HUES64 (cell line): Measurements from ENCODE around the gene EXT2.

Source experiments
- H3K27ac ChIP-seq: 2 replicates; pipeline ENCODE4 v1.7.0; 2013; ENCODE audit warnings: low read depth, low read length, inconsistent platforms
- H3K27me3 ChIP-seq: 2 replicates; pipeline ENCODE4 v1.6.1; 2013; ENCODE audit warnings: mild to moderate bottlenecking, low read length; ENCODE audit not compliant: insufficient read depth
- H3K36me3 ChIP-seq: 2 replicates; pipeline ENCODE4 v1.6.1; 2013; ENCODE audit warnings: mild to moderate bottlenecking, low read length; ENCODE audit not compliant: insufficient read depth
- H3K4me1 ChIP-seq: 2 replicates; pipeline ENCODE4 v1.6.1; 2013; ENCODE audit warnings: mild to moderate bottlenecking, low read length, moderate library complexity; ENCODE audit not compliant: insufficient read depth
- H3K4me3 ChIP-seq: 2 replicates; pipeline ENCODE4 v1.5.1; 2013; ENCODE audit warnings: mild to moderate bottlenecking, low read length, moderate library complexity
- H3K9ac ChIP-seq: 2 replicates; pipeline ENCODE4 v1.6.1; 2013; ENCODE audit warnings: mild to moderate bottlenecking, low read depth, low read length
- H3K9me3 ChIP-seq: 2 replicates; pipeline ENCODE4 v1.6.1; 2013; ENCODE audit warnings: low read depth, low read length; ENCODE audit not compliant: insufficient read depth
- WGBS: fragments of 150-250, 120-280 bp; methylation state at CpG from one replicate; pipeline ENCODE4 v1.1.7; 2013; ENCODE audit warnings: missing lambda C conversion rate; 5-methylcytosine and 5-hydroxymethylcytosine counted together

EXT2 gene

DNA sequence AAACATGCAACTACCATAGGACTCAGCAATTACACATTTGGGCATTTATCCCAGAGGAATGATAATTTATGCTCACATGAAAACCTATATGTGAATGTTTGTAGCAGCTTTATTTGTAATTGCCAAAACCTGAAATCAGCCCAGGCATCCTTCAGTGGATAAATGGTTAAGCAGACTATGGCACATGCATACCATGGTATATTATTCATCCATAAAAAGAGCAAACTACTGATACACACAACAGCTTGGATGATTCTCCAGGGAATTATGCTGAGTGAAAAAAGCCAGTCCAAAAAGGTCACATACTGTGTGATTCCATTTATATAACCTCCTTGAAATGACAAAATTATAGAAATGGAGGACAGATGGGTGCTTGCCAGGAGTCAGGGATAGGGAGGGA lies 127.8 kb downstream of the EXT2 start:
- no peaks in the 10 kb centered on the region for H3K9me3 ChIP-seq

DNA sequence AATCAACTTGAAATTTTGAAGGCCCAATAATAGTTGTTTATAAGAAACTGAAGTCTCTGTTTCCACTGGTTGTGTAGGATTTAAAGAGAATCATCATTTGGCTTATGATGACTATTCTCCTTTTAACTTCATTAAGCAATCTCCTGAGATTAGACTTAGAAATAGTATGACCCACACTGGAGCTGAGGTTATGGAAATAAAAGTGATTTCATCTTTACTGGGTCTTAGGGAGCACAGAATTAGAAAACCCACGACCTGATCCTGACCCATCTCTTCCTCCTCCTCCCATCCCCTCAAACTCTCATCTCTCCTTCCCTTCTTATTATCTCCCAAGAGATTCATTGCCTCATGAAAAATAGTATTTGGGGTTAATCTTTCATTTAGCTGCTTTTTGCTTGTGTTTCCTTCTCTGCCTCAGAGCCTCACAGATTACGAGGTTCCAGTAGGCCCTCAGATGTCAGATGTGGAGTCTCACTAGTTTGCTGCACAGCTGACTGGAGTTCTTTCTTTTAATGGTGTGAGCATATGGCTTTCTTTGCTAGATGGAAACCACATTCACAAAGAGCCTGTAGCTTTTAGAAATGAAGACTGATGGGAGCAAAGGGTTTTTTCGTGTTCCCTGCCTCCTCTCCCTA lies 129.5 kb downstream of the EXT2 start:
- Histone ChIP-seq H3K9ac (no peak overlapping the region), H3K4me1 (no peaks in the 10 kb centered on the region), H3K4me3 (no peak overlapping the region), H3K27me3 (no peaks in the 10 kb centered on the region), H3K27ac (no peak overlapping the region), H3K9me3 (no peaks in the 10 kb centered on the region), H3K36me3 (no peaks in the 10 kb centered on the region)
- WGBS = 94% methylated on average over 3 of the region's 3 CpGs

More for the DNA sequence above, 127.8 kb downstream of the EXT2 start:
- Histone ChIP-seq H3K4me1 (no peaks in the 10 kb centered on the region), H3K9ac (no peak overlapping the region), H3K4me3 (no peak overlapping the region), H3K36me3 (no peaks in the 10 kb centered on the region), H3K27ac (no peak overlapping the region), H3K27me3 (no peaks in the 10 kb centered on the region)

DNA sequence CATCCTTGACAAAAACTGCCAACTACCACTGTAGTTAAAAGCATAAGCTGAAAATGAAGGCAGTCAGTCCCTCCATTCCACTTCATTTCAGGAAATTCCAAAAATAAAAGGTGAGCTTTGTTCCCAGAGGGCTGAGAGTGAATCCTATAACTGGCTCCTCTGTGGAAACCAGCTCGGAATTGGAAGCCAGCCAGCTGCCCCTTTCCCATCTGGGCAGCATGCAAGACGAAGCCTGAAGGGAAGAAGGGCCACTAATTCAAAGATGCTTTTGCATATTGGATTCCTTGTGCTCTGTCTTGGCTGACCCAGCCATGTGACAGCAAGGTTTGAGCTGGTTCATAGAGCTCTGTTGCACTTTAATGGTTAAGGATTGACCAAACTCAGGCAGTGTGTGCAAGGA lies 131.0 kb downstream of the EXT2 start:
- Histone ChIP-seq H3K9ac (no peak overlapping the region), H3K36me3 (no peaks in the 10 kb centered on the region), H3K27me3 (no peaks in the 10 kb centered on the region), H3K27ac (no peak overlapping the region), H3K9me3 (no peaks in the 10 kb centered on the region), H3K4me3 (no peak overlapping the region), H3K4me1 (no peaks in the 10 kb centered on the region)
- 88% methylated on average over 2 of the region's 2 CpGs for WGBS

DNA sequence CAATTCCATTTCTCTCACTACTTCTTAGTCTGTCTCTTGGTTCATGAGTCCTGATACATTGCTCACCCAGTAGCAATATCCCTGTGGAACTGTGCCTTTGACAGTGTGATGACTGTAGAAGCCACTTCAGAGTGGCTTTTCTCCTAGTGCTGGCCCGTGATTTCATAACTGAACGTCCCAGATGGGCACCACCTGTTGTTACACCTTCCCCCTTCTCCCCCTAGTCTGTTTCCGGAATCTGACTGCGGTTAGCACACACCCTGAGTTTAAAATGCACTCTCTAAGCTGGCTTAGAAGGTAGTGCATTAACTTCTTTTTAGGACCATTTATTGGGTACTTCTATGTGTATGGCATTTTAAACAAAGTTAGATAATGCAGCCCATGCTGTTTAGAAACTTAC lies 131.5 kb downstream of the EXT2 start:
- H3K27ac ChIP-seq = no peak overlapping the region
- no peaks in the 10 kb centered on the region for H3K36me3 ChIP-seq
- H3K4me3 ChIP-seq = no peak overlapping the region
- no peaks in the 10 kb centered on the region for H3K27me3 ChIP-seq
- H3K9ac ChIP-seq = no peak overlapping the region
- 95% methylated on average over 3 of the region's 4 CpGs for WGBS
- no peaks in the 10 kb centered on the region for H3K9me3 ChIP-seq
- H3K4me1 ChIP-seq = no peaks in the 10 kb centered on the region

DNA sequence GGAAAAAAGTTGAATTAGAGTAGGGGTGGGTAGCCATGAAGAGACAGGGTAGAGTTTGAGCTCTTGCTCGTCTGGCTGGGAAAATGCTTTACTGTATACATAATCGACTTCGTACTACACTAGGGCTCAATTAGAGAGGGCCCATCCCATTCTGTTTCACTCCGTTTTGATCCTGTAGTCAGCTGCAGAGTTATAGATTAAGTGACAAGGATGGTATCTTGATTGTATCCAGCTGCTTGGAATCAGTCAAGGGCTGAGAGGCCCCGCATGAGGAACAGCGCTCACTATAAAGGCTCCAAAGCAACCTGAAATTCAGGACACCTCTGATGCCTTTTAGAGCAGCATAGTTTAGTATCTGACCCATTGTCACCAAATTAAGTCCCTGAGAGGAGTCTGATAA lies 132.9 kb downstream of the EXT2 start:
- 91% methylated on average over 6 of the region's 6 CpGs for WGBS

DNA sequence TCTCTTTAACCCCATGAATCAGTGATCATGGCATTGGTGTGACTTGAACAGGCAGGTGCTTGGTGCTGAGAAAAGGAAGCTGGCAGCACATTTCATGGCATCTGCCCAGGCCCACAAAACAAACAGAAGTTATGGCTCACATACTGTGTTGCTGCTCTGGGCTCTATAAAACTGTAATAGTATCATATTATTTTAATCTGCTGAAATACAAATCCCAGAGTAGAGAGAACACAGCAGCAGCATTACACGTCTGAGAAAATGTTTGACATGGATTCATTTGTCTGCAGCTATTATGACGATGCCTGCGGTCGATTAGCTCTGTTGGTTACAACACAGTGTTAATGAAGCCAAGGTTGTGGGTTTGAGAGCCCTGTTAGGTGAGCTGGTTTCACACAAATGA lies 133.6 kb downstream of the EXT2 start:
- Histone ChIP-seq H3K4me1 (no peaks in the 10 kb centered on the region), H3K4me3 (no peak overlapping the region), H3K27ac (no peak overlapping the region), H3K27me3 (no peaks in the 10 kb centered on the region), H3K9ac (no peak overlapping the region), H3K36me3 (no peaks in the 10 kb centered on the region), H3K9me3 (no peaks in the 10 kb centered on the region)
- WGBS = 94% methylated on average over 4 of the region's 4 CpGs

More for the DNA sequence above, 132.9 kb downstream of the EXT2 start:
- no peaks in the 10 kb centered on the region for H3K36me3 ChIP-seq
- H3K4me1 ChIP-seq = no peaks in the 10 kb centered on the region
- H3K27ac ChIP-seq = no peak overlapping the region
- H3K9ac ChIP-seq = no peak overlapping the region
- no peak overlapping the region for H3K4me3 ChIP-seq
- H3K9me3 ChIP-seq = no peaks in the 10 kb centered on the region
- H3K27me3 ChIP-seq = no peaks in the 10 kb centered on the region

DNA sequence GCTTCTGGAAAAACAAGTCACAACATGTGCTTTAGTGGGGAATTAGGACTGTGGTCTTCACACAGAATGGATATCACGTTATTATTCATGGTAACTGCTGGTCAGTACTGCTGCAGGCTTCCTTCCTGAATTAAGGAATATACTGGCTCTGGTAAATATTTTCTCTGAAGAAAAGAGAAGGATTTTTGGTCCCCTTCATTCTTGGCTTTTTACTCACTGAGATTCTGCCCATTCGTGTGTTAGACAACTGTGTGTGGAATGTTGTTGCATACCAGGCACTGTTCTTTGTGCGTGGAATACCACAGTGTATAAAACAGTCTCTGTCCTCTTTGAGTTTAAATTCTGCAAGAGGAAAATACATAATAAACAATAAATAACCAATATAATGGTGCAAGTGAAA lies 134.1 kb downstream of the EXT2 start:
- Histone ChIP-seq H3K4me1 (no peaks in the 10 kb centered on the region), H3K9me3 (no peaks in the 10 kb centered on the region), H3K9ac (no peak overlapping the region), H3K27ac (no peak overlapping the region), H3K4me3 (no peak overlapping the region), H3K27me3 (no peaks in the 10 kb centered on the region), H3K36me3 (no peaks in the 10 kb centered on the region)
- WGBS = 92% methylated on average over 3 of the region's 3 CpGs

DNA sequence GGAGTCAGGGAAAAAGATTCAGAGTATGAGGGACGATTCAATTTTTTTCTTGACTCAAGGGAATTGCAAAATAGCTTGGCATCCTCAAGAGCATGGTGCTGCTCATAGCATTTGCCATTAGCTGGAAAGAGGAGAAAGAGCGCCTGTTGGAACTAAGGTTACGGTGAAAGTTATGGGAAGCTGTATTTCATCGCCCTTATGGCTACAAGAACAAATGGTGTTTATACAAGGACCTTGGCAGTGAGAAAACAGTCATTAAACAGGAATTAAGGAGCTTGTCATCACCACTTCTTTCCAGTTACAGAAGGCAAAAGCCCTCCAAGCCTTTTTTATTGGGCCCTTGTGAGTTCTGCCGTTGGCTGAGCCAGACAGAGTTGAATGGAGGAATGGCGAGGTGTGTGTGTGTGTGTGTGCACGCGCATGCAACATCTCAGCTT lies 140.3 kb downstream of the EXT2 start:
- H3K4me3 ChIP-seq = no peak overlapping the region
- WGBS = 92% methylated on average over 8 of the region's 8 CpGs
- no peaks in the 10 kb centered on the region for H3K4me1 ChIP-seq
- no peaks in the 10 kb centered on the region for H3K9me3 ChIP-seq
- peaks cover 11% of the 10 kb centered on the region for H3K36me3 ChIP-seq
- H3K9ac ChIP-seq = no peak overlapping the region
- no peaks in the 10 kb centered on the region for H3K27me3 ChIP-seq
- no peak overlapping the region for H3K27ac ChIP-seq

DNA sequence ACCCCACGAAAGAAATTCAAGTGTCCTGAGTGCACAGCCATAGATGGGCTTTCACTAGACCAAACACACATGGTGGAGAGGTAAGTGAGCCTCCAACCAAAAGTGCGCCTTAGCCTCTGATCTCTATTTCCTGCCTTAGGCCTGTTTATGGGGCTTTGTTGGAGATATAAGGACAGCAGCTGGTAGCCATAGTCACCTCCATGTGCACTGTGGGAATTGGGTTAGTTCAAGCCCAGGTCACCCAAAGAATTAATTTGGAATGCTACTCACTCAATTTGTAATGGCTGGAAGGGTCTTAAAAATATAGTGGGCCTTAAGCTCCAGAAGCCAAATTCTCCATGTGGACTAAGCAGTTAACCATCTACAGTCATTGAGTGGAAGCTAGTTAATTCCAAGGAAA lies 140.8 kb downstream of the EXT2 start:
- H3K9me3 ChIP-seq = no peaks in the 10 kb centered on the region
- no peak overlapping the region for H3K27ac ChIP-seq
- no peak overlapping the region for H3K9ac ChIP-seq
- H3K27me3 ChIP-seq = no peaks in the 10 kb centered on the region
- H3K36me3 ChIP-seq = peaks cover 11% of the 10 kb centered on the region
- WGBS = 93% methylated on average over 2 of the region's 2 CpGs
- no peaks in the 10 kb centered on the region for H3K4me1 ChIP-seq
- H3K4me3 ChIP-seq = no peak overlapping the region

DNA sequence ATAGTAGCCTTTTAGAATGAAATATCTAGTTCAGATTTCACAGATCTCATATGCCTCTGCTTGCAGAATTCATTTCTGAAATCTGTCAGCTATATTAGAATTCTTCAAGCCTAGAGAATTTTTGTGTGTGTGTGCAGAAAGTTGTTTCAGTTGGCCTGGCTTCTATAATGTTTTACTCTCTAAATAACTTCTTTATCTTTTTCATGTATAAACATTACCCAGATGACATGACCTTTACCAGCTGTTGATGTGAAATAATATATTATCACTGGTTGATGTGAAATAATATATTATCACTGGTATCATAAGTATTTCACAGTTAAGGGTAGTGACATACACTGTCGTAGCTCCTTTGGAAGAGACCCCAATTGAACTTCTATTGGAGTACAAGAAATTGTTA lies 141.7 kb downstream of the EXT2 start:
- H3K27ac ChIP-seq = no peak overlapping the region
- H3K9ac ChIP-seq = no peak overlapping the region
- no peaks in the 10 kb centered on the region for H3K27me3 ChIP-seq
- WGBS = 100% methylated on average over 1 of the region's 1 CpG
- peaks cover 6% of the 10 kb centered on the region; the same call in 1 of the 2 replicates for H3K4me1 ChIP-seq
- no peaks in the 10 kb centered on the region for H3K9me3 ChIP-seq
- no peak overlapping the region for H3K4me3 ChIP-seq
- peaks cover 11% of the 10 kb centered on the region for H3K36me3 ChIP-seq

DNA sequence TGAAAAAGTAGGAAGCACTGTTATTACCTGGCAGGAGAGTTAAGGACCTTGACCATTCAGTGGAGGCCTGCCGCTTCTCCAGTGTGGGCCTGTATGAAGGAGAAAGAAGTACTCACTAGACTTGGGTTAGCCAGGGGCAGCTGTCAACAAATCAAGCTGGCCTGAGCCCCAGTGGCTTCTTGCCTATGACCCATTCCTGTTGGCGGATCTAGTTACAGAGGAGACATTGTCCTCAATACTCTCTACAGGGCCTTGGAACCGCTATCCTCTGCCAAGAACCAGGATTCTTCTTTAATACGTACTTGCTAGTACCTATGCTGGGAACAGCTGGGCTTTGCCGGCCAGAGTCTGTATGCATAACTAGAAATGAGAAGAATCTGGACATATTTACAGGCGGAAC lies 146.4 kb downstream of the EXT2 start:
- Histone ChIP-seq H3K36me3 (peaks cover 7% of the 10 kb centered on the region; the same call in 1 of the 2 replicates), H3K27ac (no peak overlapping the region), H3K27me3 (no peaks in the 10 kb centered on the region), H3K9ac (no peak overlapping the region), H3K9me3 (no peaks in the 10 kb centered on the region), H3K4me1 (peaks cover 32% of the 10 kb centered on the region), H3K4me3 (no peak overlapping the region)
- 94% methylated on average over 6 of the region's 6 CpGs for WGBS

DNA sequence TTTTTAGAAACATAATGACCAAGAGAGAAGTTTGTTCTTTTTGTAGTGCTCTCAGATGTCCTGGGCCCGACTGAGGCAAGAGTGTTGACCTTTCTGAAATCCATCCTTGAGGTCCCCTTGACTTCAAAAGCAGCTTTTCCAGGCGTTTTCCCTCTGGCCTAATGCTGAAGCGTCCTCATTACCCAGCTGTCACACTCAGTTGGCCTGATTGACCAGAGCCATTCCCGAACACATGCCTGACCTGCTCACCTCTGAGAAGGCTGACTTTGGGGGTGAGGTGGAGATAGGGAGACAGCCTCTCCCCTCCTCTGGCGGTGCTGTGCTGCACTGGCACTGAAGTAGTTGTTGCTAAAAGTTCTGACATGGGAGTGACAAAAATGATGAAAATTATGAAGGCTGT lies 147.6 kb downstream of the EXT2 start:
- Histone ChIP-seq H3K27ac (peak overlapping the region; percentile 82; the same call in 1 of the 2 replicates), H3K4me3 (no peak overlapping the region), H3K4me1 (peaks cover 32% of the 10 kb centered on the region), H3K27me3 (no peaks in the 10 kb centered on the region), H3K9ac (peak overlapping the region; percentile 29; the same call in 1 of the 2 replicates), H3K36me3 (no peaks in the 10 kb centered on the region; the same call in 1 of the 2 replicates), H3K9me3 (no peaks in the 10 kb centered on the region)
- WGBS = 76% methylated on average over 5 of the region's 5 CpGs
